RKO (cell line): ENCODE results near the gene SRPK2.
"Not testable (repeated sequence)": the region's sequence is repeated elsewhere in the genome, so short reads cannot be mapped to it uniquely, and the experiment has no call there.

Experiments used
- DNase-seq: peaks from one replicate; pipeline ENCODE4 v3.0.0-alpha.2; 2016; ENCODE audit warnings: low spot score

The SRPK2 gene

GRCh38 chr7:105388356-105389087, at the start of gene SRPK2:
Gene SRPK2, minus strand, starts transcription at chr7:105388921.
- DNase-seq: peak; percentile 80

- no peak for DNase-seq
Measured at GRCh38 chr7:105438254-105438653, 49.5 kb upstream of the SRPK2 start.

- not testable (repeated sequence) for DNase-seq
Measured at GRCh38 chr7:105437356-105437755, 48.6 kb upstream of the SRPK2 start.

- DNase-seq: peak; percentile 74
Measured at GRCh38 chr7:105429746-105430612, 41.3 kb upstream of the SRPK2 start.

GRCh38 chr7:105426606-105427146, 38.0 kb upstream of the SRPK2 start:
- DNase-seq: no peak

- DNase-seq: no peak
Measured at GRCh38 chr7:105423987-105424386, 35.3 kb upstream of the SRPK2 start.

- peak; percentile 28 for DNase-seq
Measured at GRCh38 chr7:105413887-105414437, 25.2 kb upstream of the SRPK2 start.

- not testable (repeated sequence) for DNase-seq
Measured at GRCh38 chr7:105410774-105411173, 22.1 kb upstream of the SRPK2 start.

GRCh38 chr7:105409775-105410174, 21.1 kb upstream of the SRPK2 start:
- DNase-seq: not testable (repeated sequence)

- no peak for DNase-seq
Measured at GRCh38 chr7:105408791-105409410, 20.2 kb upstream of the SRPK2 start.

GRCh38 chr7:105403128-105403527, 14.4 kb upstream of the SRPK2 start:
- DNase-seq: no peak

- peak; percentile 67 for DNase-seq
Measured at GRCh38 chr7:105402221-105403095, 13.7 kb upstream of the SRPK2 start.

GRCh38 chr7:105399043-105399725, 10.5 kb upstream of the SRPK2 start:
- DNase-seq: peak; percentile 63

GRCh38 chr7:105396566-105396965, 7.8 kb upstream of the SRPK2 start:
- no peak for DNase-seq

GRCh38 chr7:105391429-105391828, 2.7 kb upstream of the SRPK2 start:
- no peak for DNase-seq

- DNase-seq: no peak
Measured at GRCh38 chr7:105389889-105390288, 1.2 kb upstream of the SRPK2 start.

- DNase-seq: peak; percentile 83
Measured at GRCh38 chr7:105389088-105389650, 448 bp upstream of the SRPK2 start.

GRCh38 chr7:105387508-105388355, 989 bp downstream of the SRPK2 start:
- peak; percentile 68 for DNase-seq

- no peak for DNase-seq
Measured at GRCh38 chr7:105377903-105378302, 10.8 kb downstream of the SRPK2 start.
